PC-3 (cell line): ENCODE measurements around the gene CASK. TPM values are rescaled to one million over a fixed set of nuclear protein-coding genes. Genes with fewer than 3 reads are reported as not detected.

Experiments
- ATAC-seq: fragments of 200-7000 bp; cut with Tn5 transposase; 2 replicates; pipeline ENCODE4 v1.9.1; 2020; ENCODE audit warnings: mild to moderate bottlenecking, moderate library complexity
- BruUV-seq: library from RNA; stranded (reverse); fragments of 400-500 nt; replicated peaks from 2 replicates; lab custom pipeline; 2021; lab: Mats Ljungman, UMichigan
- CTCF ChIA-PET: fragments of 300-600 bp; sonication (Branson Sonifier 250); formaldehyde crosslinking; loops from one replicate; lab custom pipeline; 2022; ENCODE audit warnings: antibody characterized with exemption; lab: Charles Lee
- POLR2A ChIA-PET: fragments of 300-600 bp; sonication (Branson Sonifier 250); formaldehyde crosslinking; loops from one replicate; lab custom pipeline; 2022; ENCODE audit warnings: antibody characterized with exemption; ENCODE audit not compliant: unreplicated experiment; lab: Charles Lee
- DNase-seq: peaks from one replicate; pipeline ENCODE4 v3.0.0-alpha.2; 2015
- H2AFZ ChIP-seq: fragments of 300-600 bp; sonication (generic); 2 replicates; pipeline ENCODE4 v1.6.0; 2016; ENCODE audit warnings: antibody characterized with exemption, low read length
- H3F3A ChIP-seq: fragments of 300-600 bp; sonication (generic); one replicate; pipeline ENCODE4 v1.6.0; 2017; ENCODE audit warnings: antibody characterized with exemption, low read length, control low read depth, mild to moderate bottlenecking; ENCODE audit not compliant: unreplicated experiment
- H3K27ac ChIP-seq: fragments of 300-600 bp; sonication (generic); 2 replicates; pipeline ENCODE4 v1.5.1; 2016; ENCODE audit warnings: mild to moderate bottlenecking, low read length
- H3K27me3 ChIP-seq: fragments of 300-600 bp; sonication (generic); 2 replicates; pipeline ENCODE4 v1.6.1; 2016; ENCODE audit warnings: low read length, mixed read lengths
- H3K36me3 ChIP-seq: fragments of 300-600 bp; sonication (generic); 2 replicates; pipeline ENCODE4 v1.6.1; 2016; ENCODE audit warnings: low read depth, mixed run types, low read length, mixed read lengths
- H3K4me1 ChIP-seq: fragments of 300-600 bp; sonication (generic); 2 replicates; pipeline ENCODE4 v1.5.1; 2016; ENCODE audit warnings: low read length; ENCODE audit not compliant: insufficient read depth
- H3K4me2 ChIP-seq: fragments of 300-600 bp; sonication (generic); 2 replicates; pipeline ENCODE4 v1.6.0; 2016; ENCODE audit warnings: low read length
- H3K4me3 ChIP-seq: fragments of 300-600 bp; sonication (generic); 2 replicates; pipeline ENCODE4 v1.5.1; 2016; ENCODE audit warnings: mild to moderate bottlenecking, low read length, mixed read lengths
- H3K79me2 ChIP-seq: fragments of 300-600 bp; sonication (generic); 2 replicates; pipeline ENCODE4 v1.6.1; 2017; ENCODE audit warnings: low read length, mixed read lengths
- H3K9ac ChIP-seq: fragments of 300-600 bp; sonication (generic); 2 replicates; pipeline ENCODE4 v1.6.0; 2016; ENCODE audit warnings: mild to moderate bottlenecking, low read length
- H3K9me2 ChIP-seq: fragments of 300-600 bp; sonication (generic); replicated peaks from 2 replicates; pipeline ENCODE4 v1.6.1; 2016; ENCODE audit warnings: mixed run types, low read length, mixed read lengths
- H3K9me3 ChIP-seq: fragments of 300-600 bp; sonication (generic); 2 replicates; pipeline ENCODE4 v1.6.1; 2016; ENCODE audit warnings: low read length, mixed read lengths
- H4K20me1 ChIP-seq: fragments of 300-600 bp; sonication (generic); 2 replicates; pipeline ENCODE4 v1.6.1; 2016; ENCODE audit warnings: low read length, mixed read lengths
- CTCF ChIP-seq: fragments of 300-600 bp; sonication (generic); conservative IDR thresholded peaks from 2 replicates; pipeline ENCODE4 v1.5.1; 2017; ENCODE audit warnings: antibody characterized with exemption, low read depth, mild to moderate bottlenecking, low read length
- EZH2 ChIP-seq: fragments of 300-600 bp; sonication (generic); IDR thresholded peaks from one replicate; pipeline ENCODE4 v1.6.1; 2017; ENCODE audit warnings: antibody characterized with exemption, mild to moderate bottlenecking, low read length; ENCODE audit not compliant: unreplicated experiment
- EZH2phosphoT487 ChIP-seq: fragments of 300-600 bp; sonication (generic); IDR thresholded peaks from 2 replicates; pipeline ENCODE4 v1.6.1; 2018; ENCODE audit warnings: mild to moderate bottlenecking, antibody characterized with exemption, low read length, borderline replicate concordance
- intact Hi-C: fragments of 100-400 bp; cut with micrococcal nuclease; formaldehyde crosslinking; loops from 2 replicates; pipeline ENCODE4 v1.9.0; 2023
- total RNA-seq: library from RNA; depleted of rRNA; stranded (reverse); fragments of >200 nt; gene quantifications from 2 replicates; pipeline ENCODE4 v1.2.3, GENCODE V29; 2014

Gene CASK
- total RNA-seq, 1 experiment from 2014 or later = 21.4 TPM

- Histone ChIP-seq H3K36me3 (no peaks in the 10 kb centered on the region), H3K4me3 (no peak overlapping the region), H3K9ac (no peak overlapping the region), H3K27ac (0 out of 2 replicates have a peak overlapping the region, but pooled peaks have one; percentile 13), H2AFZ (no peak overlapping the region), H3K27me3 (no peaks in the 10 kb centered on the region), H3K9me2 (no peaks in the 10 kb centered on the region), H3K79me2 (no peaks in the 10 kb centered on the region), H3K4me1 (peaks cover 9% of the 10 kb centered on the region), H4K20me1 (no peaks in the 10 kb centered on the region), H3F3A (no peaks in the 10 kb centered on the region), H3K4me2 (no peak overlapping the region), H3K9me3 (no peaks in the 10 kb centered on the region)
- no peak for TF ChIP-seq EZH2phosphoT487
- TF ChIP-seq CTCF = no peak
- no peak for TF ChIP-seq EZH2
- DNase-seq = peak; percentile 57
- BruUV-seq = no TSS peak
- ChIA-PET POLR2A (no interaction called here), CTCF (no interaction called here)
- intact Hi-C loops = loop anchor here (5.0 kb wide), 1 partner anchor 216 kb away; no protein-coding TSS in a partner anchor
- ATAC-seq = peak; percentile 85
These were observed 362.3 kb downstream of the CASK start for GRCh38 chrX:41561045-41561444.

GRCh38 chrX:41559235-41560052 lies 363.9 kb downstream of the CASK start:
- BruUV-seq = no TSS peak
- ATAC-seq = no peak
- Histone ChIP-seq H2AFZ (no peak overlapping the region), H3K4me3 (no peak overlapping the region), H3K4me2 (no peak overlapping the region), H3K79me2 (no peaks in the 10 kb centered on the region), H3K9me3 (no peaks in the 10 kb centered on the region), H3K9me2 (no peaks in the 10 kb centered on the region), H3K27me3 (no peaks in the 10 kb centered on the region), H4K20me1 (no peaks in the 10 kb centered on the region), H3K36me3 (no peaks in the 10 kb centered on the region), H3K27ac (no peak overlapping the region), H3F3A (no peaks in the 10 kb centered on the region), H3K9ac (no peak overlapping the region), H3K4me1 (peaks cover 9% of the 10 kb centered on the region)
- CTCF ChIA-PET = no interaction called here
- DNase-seq = no peak
- POLR2A ChIA-PET = no interaction called here
- no peak for TF ChIP-seq EZH2
- TF ChIP-seq EZH2phosphoT487 = no peak
- TF ChIP-seq CTCF = no peak
- intact Hi-C loops = loop anchor here (2.0 to 5.0 kb wide), 2 partner anchors 201 to 218 kb away; no protein-coding TSS in a partner anchor

GRCh38 chrX:41558531-41558930 lies 364.8 kb downstream of the CASK start:
- Histone ChIP-seq H4K20me1 (no peaks in the 10 kb centered on the region), H3K4me2 (no peak overlapping the region), H3K9me3 (no peaks in the 10 kb centered on the region), H3K9me2 (no peaks in the 10 kb centered on the region), H3K4me1 (peaks cover 9% of the 10 kb centered on the region), H2AFZ (no peak overlapping the region), H3F3A (no peaks in the 10 kb centered on the region), H3K27ac (no peak overlapping the region), H3K79me2 (no peaks in the 10 kb centered on the region), H3K4me3 (no peak overlapping the region), H3K9ac (no peak overlapping the region), H3K27me3 (no peaks in the 10 kb centered on the region), H3K36me3 (no peaks in the 10 kb centered on the region)
- ChIA-PET CTCF (interaction anchor here (0.6 kb wide), 1 partner anchor 1557 kb away, joined by 4 read pairs; no protein-coding TSS in a partner anchor), POLR2A (no interaction called here)
- ATAC-seq (no peak), DNase-seq (peak; percentile 41)
- no TSS peak for BruUV-seq
- no peak for TF ChIP-seq EZH2
- TF ChIP-seq EZH2phosphoT487 = no peak
- peak; percentile 57 for TF ChIP-seq CTCF
- intact Hi-C loops = loop anchor here (1.0 to 2.0 kb wide), 2 partner anchors 176 to 202 kb away; no protein-coding TSS in a partner anchor
